Loucy (cell line): ENCODE data around the gene CLTCL1.

ENCODE experiments used
- EZH2phosphoT487 ChIP-seq: fragments of 200-600 bp; IDR thresholded peaks from 2 replicates; pipeline ENCODE4 v1.6.1; 2018; ENCODE audit warnings: antibody characterized with exemption, mild to moderate bottlenecking, moderate library complexity, borderline replicate concordance
- TF ChIP-seq, protein P1 (sequence below): fragments of 200-600 bp; sonication (generic); conservative IDR thresholded peaks from 2 replicates; pipeline ENCODE4 v1.5.1; 2014; ENCODE audit warnings: mild to moderate bottlenecking, antibody characterized with exemption, low read length

DNA sequence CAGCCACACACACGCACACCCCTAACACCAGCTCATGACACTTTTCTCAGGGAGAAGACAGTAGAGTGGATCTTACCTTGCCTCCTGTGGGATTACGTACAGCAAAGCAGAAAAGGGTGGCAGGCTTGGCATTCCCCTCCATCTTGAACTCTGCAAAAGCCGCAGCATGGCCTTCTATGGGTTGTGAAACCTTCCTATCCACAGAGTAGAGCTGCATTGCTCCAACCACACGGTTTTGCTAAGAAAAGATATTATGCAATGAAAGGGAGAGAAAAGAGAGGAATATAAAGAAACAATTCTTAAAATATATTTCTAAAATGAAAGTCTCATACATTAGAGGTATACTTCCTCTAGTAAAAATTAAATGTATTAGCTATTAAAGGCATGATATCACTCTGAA is 48.8 kb downstream of the CLTCL1 start:
- TF ChIP-seq, protein P1, sequence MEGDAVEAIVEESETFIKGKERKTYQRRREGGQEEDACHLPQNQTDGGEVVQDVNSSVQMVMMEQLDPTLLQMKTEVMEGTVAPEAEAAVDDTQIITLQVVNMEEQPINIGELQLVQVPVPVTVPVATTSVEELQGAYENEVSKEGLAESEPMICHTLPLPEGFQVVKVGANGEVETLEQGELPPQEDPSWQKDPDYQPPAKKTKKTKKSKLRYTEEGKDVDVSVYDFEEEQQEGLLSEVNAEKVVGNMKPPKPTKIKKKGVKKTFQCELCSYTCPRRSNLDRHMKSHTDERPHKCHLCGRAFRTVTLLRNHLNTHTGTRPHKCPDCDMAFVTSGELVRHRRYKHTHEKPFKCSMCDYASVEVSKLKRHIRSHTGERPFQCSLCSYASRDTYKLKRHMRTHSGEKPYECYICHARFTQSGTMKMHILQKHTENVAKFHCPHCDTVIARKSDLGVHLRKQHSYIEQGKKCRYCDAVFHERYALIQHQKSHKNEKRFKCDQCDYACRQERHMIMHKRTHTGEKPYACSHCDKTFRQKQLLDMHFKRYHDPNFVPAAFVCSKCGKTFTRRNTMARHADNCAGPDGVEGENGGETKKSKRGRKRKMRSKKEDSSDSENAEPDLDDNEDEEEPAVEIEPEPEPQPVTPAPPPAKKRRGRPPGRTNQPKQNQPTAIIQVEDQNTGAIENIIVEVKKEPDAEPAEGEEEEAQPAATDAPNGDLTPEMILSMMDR: no peak
- TF ChIP-seq EZH2phosphoT487: no peak
